ENCODE measurements around the gene SAMD3.
"Not testable (repeated sequence)": the region's sequence is repeated elsewhere in the genome, so short reads cannot be mapped to it uniquely, and the experiment has no call there.

SAMD3 gene

DNA sequence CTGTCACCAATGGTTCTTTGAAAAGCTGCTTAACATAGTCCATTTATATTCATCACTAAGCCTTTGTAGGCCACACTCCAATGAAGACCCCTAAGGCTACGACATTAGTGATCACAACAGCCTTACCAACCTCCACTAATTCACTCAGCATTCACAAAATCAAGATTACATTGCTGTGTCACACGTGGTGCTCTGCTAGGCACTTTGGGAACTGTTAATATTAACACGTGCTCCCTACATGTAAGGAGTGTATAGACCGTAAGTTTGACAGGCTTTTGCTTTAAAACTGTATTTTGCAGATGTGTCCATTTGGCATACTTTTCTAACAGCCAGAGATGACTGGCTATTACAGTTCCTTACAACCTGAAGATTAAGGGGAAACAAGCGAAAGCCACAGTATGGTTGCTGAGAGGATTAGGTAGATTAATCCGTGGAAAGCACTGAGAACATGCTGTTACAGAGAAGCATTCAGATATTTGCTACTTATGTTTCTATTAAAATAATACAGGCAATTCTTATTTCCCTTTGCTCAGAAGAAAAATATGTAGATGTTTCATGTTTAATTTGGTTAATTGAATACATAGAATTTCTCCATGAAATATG lies 69.7 kb downstream of the SAMD3 start:
- FAIRE-seq (peak; percentile 95), DNase-seq (ENCODE audit: insufficient read length, low spot score) (no peak)
- TF ChIP-seq, protein P1, sequence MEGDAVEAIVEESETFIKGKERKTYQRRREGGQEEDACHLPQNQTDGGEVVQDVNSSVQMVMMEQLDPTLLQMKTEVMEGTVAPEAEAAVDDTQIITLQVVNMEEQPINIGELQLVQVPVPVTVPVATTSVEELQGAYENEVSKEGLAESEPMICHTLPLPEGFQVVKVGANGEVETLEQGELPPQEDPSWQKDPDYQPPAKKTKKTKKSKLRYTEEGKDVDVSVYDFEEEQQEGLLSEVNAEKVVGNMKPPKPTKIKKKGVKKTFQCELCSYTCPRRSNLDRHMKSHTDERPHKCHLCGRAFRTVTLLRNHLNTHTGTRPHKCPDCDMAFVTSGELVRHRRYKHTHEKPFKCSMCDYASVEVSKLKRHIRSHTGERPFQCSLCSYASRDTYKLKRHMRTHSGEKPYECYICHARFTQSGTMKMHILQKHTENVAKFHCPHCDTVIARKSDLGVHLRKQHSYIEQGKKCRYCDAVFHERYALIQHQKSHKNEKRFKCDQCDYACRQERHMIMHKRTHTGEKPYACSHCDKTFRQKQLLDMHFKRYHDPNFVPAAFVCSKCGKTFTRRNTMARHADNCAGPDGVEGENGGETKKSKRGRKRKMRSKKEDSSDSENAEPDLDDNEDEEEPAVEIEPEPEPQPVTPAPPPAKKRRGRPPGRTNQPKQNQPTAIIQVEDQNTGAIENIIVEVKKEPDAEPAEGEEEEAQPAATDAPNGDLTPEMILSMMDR (IDR thresholded peaks at IDR 0.05; ENCODE audit: insufficient read depth, missing control alignments), result no peak

DNA sequence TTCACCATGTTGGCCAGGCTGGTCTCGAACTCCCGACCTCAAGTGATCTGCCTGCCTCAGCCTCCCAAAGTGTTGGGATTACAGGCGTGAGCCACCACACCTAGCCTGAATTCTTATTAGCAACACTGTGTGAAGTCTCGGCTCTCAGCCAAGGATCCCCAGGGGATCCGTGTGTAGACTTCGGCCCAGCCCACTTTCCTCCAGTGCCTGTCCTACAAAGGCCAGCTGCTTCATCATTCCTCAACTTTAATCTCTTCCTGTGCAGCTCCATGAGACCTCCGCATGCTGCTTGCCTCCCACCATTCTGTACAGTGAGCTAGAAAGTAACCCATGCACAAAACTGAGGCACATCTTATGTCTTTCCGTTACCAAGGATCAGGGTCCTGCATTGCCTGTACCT lies 71.8 kb downstream of the SAMD3 start:
- FAIRE-seq (no peak), DNase-seq (ENCODE audit: insufficient read length, low spot score) (no peak)

DNA sequence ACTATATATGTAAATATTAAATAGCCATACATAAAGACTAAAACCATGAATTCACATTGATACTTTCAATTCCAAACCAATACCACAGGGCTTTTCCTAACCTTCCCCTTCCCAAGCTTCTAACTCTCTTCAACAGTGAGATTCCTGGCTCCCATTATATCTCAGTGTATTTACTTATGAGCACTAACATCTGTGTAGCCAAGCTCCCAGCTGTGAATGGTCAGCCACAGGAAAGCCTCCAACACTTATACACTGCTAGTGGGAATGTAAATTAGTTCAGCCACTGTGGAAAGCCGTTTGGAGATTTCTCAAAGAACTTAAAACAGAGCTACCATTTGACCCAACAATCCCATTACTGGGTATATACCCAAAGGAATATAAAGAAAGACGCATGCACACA lies 73.7 kb downstream of the SAMD3 start:
- FAIRE-seq; DNase-seq (ENCODE audit: insufficient read length, low spot score): not testable (repeated sequence)

More for the DNA sequence above, 71.8 kb downstream of the SAMD3 start:
- TF ChIP-seq, protein P1 (IDR thresholded peaks at IDR 0.05; ENCODE audit: insufficient read depth, missing control alignments), result no peak

DNA sequence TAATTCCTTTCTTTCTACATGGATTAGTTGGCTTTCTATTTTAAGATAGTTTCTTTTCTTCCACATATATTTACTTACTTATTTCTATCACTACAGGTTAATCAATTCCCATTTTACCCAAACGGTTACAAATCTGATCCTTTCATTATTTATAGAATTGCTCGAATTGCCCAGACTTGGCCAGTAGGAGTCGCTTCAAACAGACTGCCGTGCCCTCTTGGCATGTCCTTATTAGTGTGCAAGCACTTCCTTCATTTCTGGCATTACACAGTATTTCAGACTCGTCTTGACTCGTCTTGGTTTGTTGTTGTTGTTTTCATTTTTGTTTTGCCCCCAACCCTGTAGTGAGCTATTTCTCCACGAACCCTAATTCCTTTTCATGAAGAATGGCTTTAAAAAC lies 74.6 kb downstream of the SAMD3 start:
- TF ChIP-seq, protein P1 (IDR thresholded peaks at IDR 0.05; ENCODE audit: insufficient read depth, missing control alignments), result peak; percentile 18
- FAIRE-seq (no peak), DNase-seq (ENCODE audit: insufficient read length, low spot score) (no peak)

DNA sequence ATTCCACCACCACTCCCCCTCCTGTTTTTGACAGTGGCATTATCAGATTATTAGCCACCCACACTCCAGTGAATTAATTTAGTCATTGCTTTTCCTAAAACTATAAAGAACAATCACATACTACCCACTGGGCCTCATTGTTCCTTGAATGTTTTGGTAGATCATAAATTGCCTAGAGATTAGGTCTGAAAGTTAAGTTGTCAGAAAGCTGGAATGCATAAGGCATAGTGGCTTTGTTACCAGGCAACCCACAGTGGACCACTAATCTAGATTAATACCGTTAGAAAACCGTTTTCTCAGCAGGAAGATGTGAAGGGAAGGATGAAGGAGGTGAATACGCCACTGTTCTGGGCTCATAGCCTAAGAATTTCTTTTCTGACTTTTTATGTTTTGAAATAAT lies 75.6 kb downstream of the SAMD3 start:
- TF ChIP-seq, protein P1 (IDR thresholded peaks at IDR 0.05; ENCODE audit: insufficient read depth, missing control alignments), result no peak
- FAIRE-seq (peak; percentile 73), DNase-seq (ENCODE audit: insufficient read length, low spot score) (peak; percentile 24)

DNA sequence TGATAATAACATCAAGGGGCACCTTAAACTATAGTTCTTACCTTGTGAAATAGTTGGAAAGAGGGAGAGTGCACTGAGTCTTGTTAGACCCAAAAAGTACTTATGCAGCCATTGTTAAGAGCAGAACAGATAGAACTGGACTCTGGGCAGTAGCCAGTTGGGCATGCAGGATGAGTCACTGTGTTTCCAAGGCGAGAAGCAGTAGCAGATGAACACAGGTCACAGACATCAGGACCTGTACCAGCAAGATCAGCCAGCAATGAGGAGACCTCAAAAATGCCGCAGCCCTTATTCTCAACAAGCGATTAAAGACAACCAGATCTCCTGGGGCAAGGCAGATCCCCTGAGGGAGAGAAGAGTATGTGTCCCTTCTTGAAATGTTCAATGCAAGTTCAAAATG lies 79.0 kb downstream of the SAMD3 start:
- TF ChIP-seq, protein P1 (IDR thresholded peaks at IDR 0.05; ENCODE audit: insufficient read depth, missing control alignments), result no peak
- DNase-seq (ENCODE audit: insufficient read length, low spot score) (no peak), FAIRE-seq (no peak)

DNA sequence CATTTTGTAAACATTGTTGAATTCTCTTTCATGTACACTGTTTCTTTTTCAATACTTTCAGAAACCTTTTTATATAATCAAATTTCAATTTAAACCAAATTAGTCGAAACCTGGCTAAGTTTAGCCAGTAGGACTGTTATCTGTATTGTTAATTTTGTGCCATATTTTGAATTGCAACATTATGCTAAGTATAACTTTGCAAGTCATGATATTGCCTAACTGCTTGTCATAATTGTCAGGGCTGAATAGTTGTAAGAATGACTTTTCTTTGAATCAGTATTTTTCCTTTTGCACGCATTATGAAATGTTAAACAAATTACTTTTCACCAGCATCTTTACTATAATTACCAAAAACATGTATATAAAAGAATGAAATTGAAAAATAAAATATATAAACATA lies 82.7 kb downstream of the SAMD3 start:
- no peak for FAIRE-seq
- TF ChIP-seq, protein P1 (IDR thresholded peaks at IDR 0.05; ENCODE audit: insufficient read depth, missing control alignments), result no peak
- DNase-seq (ENCODE audit: insufficient read length, low spot score), result no peak

GRCh38 chr6:130138909-130139242 lies 83.9 kb downstream of the SAMD3 start:
- TF ChIP-seq, protein P1 (IDR thresholded peaks at IDR 0.05; ENCODE audit: insufficient read depth, missing control alignments), result no peak
- no peak for FAIRE-seq
- DNase-seq (ENCODE audit: insufficient read length, low spot score), result no peak

Data from D721Med (cell line).